Central memory CD4-positive, alpha-beta T cell (primary cell): ENCODE results near the gene CERKL.

Experiments
- DNase-seq: peaks from one replicate; pipeline ENCODE4 v3.0.0; 2022

CERKL gene

DNA sequence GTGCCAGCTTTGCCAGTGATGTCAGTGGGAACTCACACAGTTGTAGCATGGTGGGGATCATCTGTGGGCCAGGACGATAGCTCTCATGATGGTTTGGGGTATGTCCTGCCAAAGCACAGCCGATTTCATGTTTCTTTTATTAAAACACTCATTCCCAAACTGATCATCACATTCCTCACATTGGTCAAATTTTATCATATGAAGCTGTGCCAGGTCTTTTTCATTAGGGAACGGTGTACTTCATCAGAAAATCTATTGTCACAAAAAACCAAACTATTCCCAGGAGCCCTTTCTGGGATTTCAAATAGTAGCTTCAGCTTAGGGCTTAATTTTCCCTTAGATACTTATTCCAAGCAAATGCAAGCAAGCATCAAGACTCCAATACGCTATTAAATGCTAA lies 157.7 kb downstream of the CERKL start:
- no peak for DNase-seq
